Measurements from ENCODE around the gene DIO3.

DNA sequence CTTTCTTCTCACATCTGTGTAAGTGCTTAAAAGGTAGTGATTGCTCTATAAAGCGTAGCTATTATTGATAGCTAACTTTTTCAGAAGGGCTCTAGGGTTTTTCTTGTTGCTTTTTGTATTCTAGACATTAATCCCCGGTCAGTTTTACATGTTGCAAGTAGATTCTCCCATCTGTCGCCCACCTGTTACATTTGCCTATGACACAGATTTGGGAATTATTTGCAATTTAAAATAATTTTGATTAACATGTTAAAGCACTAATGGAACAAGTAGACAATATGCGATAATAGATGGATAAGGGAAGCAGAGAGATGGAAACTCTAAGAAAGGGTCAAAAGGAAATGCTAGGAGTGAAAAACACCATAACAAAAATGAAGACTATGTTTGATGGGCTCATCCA is 44.5 kb downstream of the DIO3 start:
- TF ChIP-seq, protein P1, sequence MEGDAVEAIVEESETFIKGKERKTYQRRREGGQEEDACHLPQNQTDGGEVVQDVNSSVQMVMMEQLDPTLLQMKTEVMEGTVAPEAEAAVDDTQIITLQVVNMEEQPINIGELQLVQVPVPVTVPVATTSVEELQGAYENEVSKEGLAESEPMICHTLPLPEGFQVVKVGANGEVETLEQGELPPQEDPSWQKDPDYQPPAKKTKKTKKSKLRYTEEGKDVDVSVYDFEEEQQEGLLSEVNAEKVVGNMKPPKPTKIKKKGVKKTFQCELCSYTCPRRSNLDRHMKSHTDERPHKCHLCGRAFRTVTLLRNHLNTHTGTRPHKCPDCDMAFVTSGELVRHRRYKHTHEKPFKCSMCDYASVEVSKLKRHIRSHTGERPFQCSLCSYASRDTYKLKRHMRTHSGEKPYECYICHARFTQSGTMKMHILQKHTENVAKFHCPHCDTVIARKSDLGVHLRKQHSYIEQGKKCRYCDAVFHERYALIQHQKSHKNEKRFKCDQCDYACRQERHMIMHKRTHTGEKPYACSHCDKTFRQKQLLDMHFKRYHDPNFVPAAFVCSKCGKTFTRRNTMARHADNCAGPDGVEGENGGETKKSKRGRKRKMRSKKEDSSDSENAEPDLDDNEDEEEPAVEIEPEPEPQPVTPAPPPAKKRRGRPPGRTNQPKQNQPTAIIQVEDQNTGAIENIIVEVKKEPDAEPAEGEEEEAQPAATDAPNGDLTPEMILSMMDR (IDR thresholded peaks at IDR 0.05): no peak
- no peak for TF ChIP-seq TCF7L2 (IDR thresholded peaks at IDR 0.05; ENCODE audit: low read depth, low read length)
- TF ChIP-seq, protein P2, sequence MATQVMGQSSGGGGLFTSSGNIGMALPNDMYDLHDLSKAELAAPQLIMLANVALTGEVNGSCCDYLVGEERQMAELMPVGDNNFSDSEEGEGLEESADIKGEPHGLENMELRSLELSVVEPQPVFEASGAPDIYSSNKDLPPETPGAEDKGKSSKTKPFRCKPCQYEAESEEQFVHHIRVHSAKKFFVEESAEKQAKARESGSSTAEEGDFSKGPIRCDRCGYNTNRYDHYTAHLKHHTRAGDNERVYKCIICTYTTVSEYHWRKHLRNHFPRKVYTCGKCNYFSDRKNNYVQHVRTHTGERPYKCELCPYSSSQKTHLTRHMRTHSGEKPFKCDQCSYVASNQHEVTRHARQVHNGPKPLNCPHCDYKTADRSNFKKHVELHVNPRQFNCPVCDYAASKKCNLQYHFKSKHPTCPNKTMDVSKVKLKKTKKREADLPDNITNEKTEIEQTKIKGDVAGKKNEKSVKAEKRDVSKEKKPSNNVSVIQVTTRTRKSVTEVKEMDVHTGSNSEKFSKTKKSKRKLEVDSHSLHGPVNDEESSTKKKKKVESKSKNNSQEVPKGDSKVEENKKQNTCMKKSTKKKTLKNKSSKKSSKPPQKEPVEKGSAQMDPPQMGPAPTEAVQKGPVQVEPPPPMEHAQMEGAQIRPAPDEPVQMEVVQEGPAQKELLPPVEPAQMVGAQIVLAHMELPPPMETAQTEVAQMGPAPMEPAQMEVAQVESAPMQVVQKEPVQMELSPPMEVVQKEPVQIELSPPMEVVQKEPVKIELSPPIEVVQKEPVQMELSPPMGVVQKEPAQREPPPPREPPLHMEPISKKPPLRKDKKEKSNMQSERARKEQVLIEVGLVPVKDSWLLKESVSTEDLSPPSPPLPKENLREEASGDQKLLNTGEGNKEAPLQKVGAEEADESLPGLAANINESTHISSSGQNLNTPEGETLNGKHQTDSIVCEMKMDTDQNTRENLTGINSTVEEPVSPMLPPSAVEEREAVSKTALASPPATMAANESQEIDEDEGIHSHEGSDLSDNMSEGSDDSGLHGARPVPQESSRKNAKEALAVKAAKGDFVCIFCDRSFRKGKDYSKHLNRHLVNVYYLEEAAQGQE (IDR thresholded peaks at IDR 0.05; ENCODE audit: insufficient read depth in 1 of 2, low read depth in 2 of 2, low read length in 1 of 2): no peak
- TF ChIP-seq POLR2AphosphoS5 (IDR thresholded peaks at IDR 0.05; ENCODE audit: low read depth, low read length): no peak
